ENCODE data around the gene MYO1A.
"Not testable (repeated sequence)": the region's sequence is repeated elsewhere in the genome, so short reads cannot be mapped to it uniquely, and the experiment has no call there.

DNA sequence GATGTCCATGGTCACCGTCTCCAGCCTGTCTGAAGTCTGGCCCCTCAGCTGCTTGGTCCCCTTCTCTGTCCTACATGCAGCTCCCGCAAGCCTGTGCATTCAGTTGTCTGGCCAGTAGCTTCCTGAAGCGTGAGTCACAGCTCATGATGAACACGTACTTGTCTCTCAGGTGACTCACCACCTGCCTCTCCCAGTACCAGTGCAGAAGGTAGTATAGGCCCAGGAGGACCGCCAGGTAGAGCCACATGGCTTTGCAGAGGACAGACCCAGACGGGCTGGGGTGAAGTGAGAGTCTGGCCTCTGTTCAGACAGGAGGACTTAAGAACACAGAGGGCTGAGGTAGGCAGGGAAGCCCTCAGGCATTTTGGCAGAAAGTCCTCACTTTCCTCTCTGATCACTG, 64.2 kb downstream of the MYO1A start:
- TF ChIP-seq, protein P1, sequence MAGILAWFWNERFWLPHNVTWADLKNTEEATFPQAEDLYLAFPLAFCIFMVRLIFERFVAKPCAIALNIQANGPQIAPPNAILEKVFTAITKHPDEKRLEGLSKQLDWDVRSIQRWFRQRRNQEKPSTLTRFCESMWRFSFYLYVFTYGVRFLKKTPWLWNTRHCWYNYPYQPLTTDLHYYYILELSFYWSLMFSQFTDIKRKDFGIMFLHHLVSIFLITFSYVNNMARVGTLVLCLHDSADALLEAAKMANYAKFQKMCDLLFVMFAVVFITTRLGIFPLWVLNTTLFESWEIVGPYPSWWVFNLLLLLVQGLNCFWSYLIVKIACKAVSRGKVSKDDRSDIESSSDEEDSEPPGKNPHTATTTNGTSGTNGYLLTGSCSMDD (CRISPR knock-in tag; IDR thresholded peaks at IDR 0.05) = not testable (repeated sequence)
- TF ChIP-seq, protein P2, sequence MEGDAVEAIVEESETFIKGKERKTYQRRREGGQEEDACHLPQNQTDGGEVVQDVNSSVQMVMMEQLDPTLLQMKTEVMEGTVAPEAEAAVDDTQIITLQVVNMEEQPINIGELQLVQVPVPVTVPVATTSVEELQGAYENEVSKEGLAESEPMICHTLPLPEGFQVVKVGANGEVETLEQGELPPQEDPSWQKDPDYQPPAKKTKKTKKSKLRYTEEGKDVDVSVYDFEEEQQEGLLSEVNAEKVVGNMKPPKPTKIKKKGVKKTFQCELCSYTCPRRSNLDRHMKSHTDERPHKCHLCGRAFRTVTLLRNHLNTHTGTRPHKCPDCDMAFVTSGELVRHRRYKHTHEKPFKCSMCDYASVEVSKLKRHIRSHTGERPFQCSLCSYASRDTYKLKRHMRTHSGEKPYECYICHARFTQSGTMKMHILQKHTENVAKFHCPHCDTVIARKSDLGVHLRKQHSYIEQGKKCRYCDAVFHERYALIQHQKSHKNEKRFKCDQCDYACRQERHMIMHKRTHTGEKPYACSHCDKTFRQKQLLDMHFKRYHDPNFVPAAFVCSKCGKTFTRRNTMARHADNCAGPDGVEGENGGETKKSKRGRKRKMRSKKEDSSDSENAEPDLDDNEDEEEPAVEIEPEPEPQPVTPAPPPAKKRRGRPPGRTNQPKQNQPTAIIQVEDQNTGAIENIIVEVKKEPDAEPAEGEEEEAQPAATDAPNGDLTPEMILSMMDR (CRISPR knock-in tag; IDR thresholded peaks at IDR 0.05) = not testable (repeated sequence)
- not testable (repeated sequence) for TF ChIP-seq ESRRA (CRISPR knock-in tag; IDR thresholded peaks at IDR 0.05; ENCODE audit: low read depth); ZFX (CRISPR knock-in tag; IDR thresholded peaks at IDR 0.05; ENCODE audit: low read depth); HOXA7 (CRISPR knock-in tag; IDR thresholded peaks at IDR 0.05); ZBTB42 (CRISPR knock-in tag; IDR thresholded peaks at IDR 0.05); RFX5 (IDR thresholded peaks at IDR 0.05; ENCODE audit: low read depth, low read length)
- TF ChIP-seq, protein P3, sequence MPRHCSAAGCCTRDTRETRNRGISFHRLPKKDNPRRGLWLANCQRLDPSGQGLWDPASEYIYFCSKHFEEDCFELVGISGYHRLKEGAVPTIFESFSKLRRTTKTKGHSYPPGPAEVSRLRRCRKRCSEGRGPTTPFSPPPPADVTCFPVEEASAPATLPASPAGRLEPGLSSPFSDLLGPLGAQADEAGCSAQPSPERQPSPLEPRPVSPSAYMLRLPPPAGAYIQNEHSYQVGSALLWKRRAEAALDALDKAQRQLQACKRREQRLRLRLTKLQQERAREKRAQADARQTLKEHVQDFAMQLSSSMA (CRISPR knock-in tag; IDR thresholded peaks at IDR 0.05) = not testable (repeated sequence)
- TF ChIP-seq, protein P4, sequence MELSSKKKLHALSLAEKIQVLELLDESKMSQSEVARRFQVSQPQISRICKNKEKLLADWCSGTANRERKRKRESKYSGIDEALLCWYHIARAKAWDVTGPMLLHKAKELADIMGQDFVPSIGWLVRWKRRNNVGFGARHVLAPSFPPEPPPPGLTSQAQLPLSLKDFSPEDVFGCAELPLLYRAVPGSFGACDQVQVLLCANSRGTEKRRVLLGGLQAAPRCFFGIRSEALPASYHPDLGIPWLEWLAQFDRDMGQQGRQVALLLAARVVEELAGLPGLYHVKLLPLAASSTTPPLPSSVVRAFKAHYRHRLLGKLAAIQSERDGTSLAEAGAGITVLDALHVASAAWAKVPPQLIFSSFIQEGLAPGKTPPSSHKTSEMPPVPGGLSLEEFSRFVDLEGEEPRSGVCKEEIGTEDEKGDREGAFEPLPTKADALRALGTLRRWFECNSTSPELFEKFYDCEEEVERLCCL (CRISPR knock-in tag; IDR thresholded peaks at IDR 0.05; ENCODE audit: borderline replicate concordance) = not testable (repeated sequence)
- TF ChIP-seq, protein P5, sequence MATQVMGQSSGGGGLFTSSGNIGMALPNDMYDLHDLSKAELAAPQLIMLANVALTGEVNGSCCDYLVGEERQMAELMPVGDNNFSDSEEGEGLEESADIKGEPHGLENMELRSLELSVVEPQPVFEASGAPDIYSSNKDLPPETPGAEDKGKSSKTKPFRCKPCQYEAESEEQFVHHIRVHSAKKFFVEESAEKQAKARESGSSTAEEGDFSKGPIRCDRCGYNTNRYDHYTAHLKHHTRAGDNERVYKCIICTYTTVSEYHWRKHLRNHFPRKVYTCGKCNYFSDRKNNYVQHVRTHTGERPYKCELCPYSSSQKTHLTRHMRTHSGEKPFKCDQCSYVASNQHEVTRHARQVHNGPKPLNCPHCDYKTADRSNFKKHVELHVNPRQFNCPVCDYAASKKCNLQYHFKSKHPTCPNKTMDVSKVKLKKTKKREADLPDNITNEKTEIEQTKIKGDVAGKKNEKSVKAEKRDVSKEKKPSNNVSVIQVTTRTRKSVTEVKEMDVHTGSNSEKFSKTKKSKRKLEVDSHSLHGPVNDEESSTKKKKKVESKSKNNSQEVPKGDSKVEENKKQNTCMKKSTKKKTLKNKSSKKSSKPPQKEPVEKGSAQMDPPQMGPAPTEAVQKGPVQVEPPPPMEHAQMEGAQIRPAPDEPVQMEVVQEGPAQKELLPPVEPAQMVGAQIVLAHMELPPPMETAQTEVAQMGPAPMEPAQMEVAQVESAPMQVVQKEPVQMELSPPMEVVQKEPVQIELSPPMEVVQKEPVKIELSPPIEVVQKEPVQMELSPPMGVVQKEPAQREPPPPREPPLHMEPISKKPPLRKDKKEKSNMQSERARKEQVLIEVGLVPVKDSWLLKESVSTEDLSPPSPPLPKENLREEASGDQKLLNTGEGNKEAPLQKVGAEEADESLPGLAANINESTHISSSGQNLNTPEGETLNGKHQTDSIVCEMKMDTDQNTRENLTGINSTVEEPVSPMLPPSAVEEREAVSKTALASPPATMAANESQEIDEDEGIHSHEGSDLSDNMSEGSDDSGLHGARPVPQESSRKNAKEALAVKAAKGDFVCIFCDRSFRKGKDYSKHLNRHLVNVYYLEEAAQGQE (IDR thresholded peaks at IDR 0.05; ENCODE audit: borderline replicate concordance in 1 of 2, low read depth in 1 of 2, low read length in 2 of 2) = not testable (repeated sequence)

Data from HepG2 (cell line).